Vagina (tissue), 2 donors: ENCODE measurements around the gene METTL8. TPM values are rescaled to one million over a fixed set of nuclear protein-coding genes. Genes with fewer than 3 reads are reported as not detected.
"Not testable (repeated sequence)": the region's sequence is repeated elsewhere in the genome, so short reads cannot be mapped to it uniquely, and the experiment has no call there.

Source experiments
- DNase-seq, 2 donors: peaks; one replicate each; pipeline ENCODE4 v3.0.0-alpha.2; 2017; ENCODE audit errors: extremely low spot score in 2 of 2
- H3K27ac ChIP-seq: fragments of 200-600 bp; sonication (generic); one replicate; pipeline ENCODE4 v1.5.1; 2019
- H3K27me3 ChIP-seq: fragments of 200-600 bp; sonication (generic); one replicate; pipeline ENCODE4 v1.5.1; 2019
- H3K36me3 ChIP-seq, 2 donors: fragments of 200-600 bp; sonication (generic); one replicate each; pipeline ENCODE4 v1.5.1; 2017 to 2019
- H3K4me1 ChIP-seq: fragments of 200-600 bp; sonication (generic); one replicate; pipeline ENCODE4 v1.5.1; 2019
- H3K4me3 ChIP-seq, 2 donors: fragments of 200-600 bp; sonication (generic); 1 replicate in 1 of 2; 2 replicates in 1 of 2; pipeline ENCODE4 v1.5.1; 2016 to 2019
- H3K9me3 ChIP-seq: fragments of 200-600 bp; sonication (generic); one replicate; pipeline ENCODE4 v1.5.1; 2019
- POLR2A ChIP-seq, 2 donors: fragments of 450-650 bp; IDR thresholded peaks; one replicate each; pipeline ENCODE4 v1.6.1; 2017; ENCODE audit warnings: antibody characterized with exemption in 2 of 2, mild to moderate bottlenecking in 2 of 2, moderate library complexity in 2 of 2
- POLR2AphosphoS5 ChIP-seq, 2 donors: sonication (generic); formaldehyde crosslinking; IDR thresholded peaks; one replicate each; pipeline ENCODE4 v1.9.0; 2017; ENCODE audit warnings: antibody characterized with exemption in 2 of 2, mild to moderate bottlenecking in 2 of 2, low read depth in 1 of 2; ENCODE audit not compliant: insufficient read depth in 1 of 2
- intact Hi-C: fragments of 100-400 bp; cut with DNase I; formaldehyde crosslinking; loops from one replicate; pipeline ENCODE4 v1.15.1; 2023
- total RNA-seq: library from RNA; depleted of rRNA; stranded (reverse); fragments of >200 nt; gene quantifications from one replicate; pipeline ENCODE4 v1.2.3, GENCODE V29; 2016
- TF ChIP-seq, protein P1 (sequence below), 3 experiments: fragments of 450-650 bp in 2 of 3; fragments of 200-600 bp in 1 of 3; sonication (generic) in 1 of 3; IDR thresholded peaks; one replicate each; pipeline ENCODE4 v1.5.1; 2017 to 2019; ENCODE audit warnings: antibody characterized with exemption in 3 of 3, mild to moderate bottlenecking in 2 of 3, moderate library complexity in 2 of 3

METTL8 gene
- total RNA-seq, 1 donor from 2014 or later = 27.7 TPM

DNA sequence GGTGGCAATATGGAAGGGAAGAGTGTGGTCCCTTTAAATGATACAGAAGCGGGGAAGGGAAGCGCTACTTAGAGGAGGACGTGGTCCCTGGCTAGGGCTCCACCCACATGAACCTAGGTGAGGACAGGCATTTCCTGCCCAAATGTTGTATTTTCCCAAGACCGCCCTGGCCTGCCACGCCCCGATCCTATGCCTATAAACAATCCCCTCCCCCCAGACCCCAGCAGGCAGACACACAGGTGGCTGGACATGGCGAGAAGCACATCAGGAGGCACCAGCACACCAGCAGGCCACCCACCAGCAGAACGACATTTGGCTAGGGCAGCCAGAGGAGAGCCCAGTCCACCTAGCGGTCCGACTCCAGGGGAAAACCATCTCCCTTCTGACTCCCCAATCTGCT, 47.2 kb downstream of the METTL8 start:
- Histone ChIP-seq H3K27me3 (no peaks in the 10 kb centered on the region), H3K27ac (no peak overlapping the region), H3K9me3 (no peaks in the 10 kb centered on the region), H3K4me3 (no peak overlapping the region), H3K4me1 (no peaks in the 10 kb centered on the region), H3K36me3 (no peaks in the 10 kb centered on the region)
- no peak for TF ChIP-seq POLR2AphosphoS5 (IDR thresholded peaks at IDR 0.05; ENCODE audit: insufficient read depth in 1 of 2, low read depth in 1 of 2)
- TF ChIP-seq, protein P1, sequence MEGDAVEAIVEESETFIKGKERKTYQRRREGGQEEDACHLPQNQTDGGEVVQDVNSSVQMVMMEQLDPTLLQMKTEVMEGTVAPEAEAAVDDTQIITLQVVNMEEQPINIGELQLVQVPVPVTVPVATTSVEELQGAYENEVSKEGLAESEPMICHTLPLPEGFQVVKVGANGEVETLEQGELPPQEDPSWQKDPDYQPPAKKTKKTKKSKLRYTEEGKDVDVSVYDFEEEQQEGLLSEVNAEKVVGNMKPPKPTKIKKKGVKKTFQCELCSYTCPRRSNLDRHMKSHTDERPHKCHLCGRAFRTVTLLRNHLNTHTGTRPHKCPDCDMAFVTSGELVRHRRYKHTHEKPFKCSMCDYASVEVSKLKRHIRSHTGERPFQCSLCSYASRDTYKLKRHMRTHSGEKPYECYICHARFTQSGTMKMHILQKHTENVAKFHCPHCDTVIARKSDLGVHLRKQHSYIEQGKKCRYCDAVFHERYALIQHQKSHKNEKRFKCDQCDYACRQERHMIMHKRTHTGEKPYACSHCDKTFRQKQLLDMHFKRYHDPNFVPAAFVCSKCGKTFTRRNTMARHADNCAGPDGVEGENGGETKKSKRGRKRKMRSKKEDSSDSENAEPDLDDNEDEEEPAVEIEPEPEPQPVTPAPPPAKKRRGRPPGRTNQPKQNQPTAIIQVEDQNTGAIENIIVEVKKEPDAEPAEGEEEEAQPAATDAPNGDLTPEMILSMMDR (IDR thresholded peaks at IDR 0.05) = no peak
- TF ChIP-seq POLR2A (IDR thresholded peaks at IDR 0.05) = no peak
- intact Hi-C loops = no loop called here
- no peak for DNase-seq

DNA sequence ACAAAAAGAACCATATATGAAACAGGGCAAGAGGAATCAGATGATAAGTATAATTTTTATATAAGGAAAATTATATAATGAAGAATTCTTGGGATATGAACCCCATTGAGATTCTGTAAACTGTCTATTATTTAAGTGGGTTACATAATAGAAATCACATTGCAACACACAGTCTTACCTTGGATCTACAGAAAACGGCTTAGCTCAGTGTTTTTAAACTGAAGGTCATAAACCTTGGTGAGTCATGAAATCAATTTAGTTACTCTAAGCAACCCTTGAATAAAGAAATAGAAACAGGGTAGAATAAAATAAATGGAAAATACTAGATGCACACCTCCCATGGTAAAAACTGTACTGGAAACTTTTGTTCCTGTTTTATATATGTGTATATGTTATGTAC, 50.7 kb downstream of the METTL8 start:
- intact Hi-C loops = no loop called here
- Histone ChIP-seq H3K4me3 (no peak overlapping the region), H3K4me1 (no peaks in the 10 kb centered on the region), H3K9me3 (no peaks in the 10 kb centered on the region), H3K36me3 (no peaks in the 10 kb centered on the region), H3K27ac (no peak overlapping the region), H3K27me3 (no peaks in the 10 kb centered on the region)
- TF ChIP-seq POLR2AphosphoS5 (IDR thresholded peaks at IDR 0.05; ENCODE audit: insufficient read depth in 1 of 2, low read depth in 1 of 2) = peak in 1 of 2 donors; percentile 31
- TF ChIP-seq, protein P1 (IDR thresholded peaks at IDR 0.05) = no peak
- DNase-seq = no peak

DNA sequence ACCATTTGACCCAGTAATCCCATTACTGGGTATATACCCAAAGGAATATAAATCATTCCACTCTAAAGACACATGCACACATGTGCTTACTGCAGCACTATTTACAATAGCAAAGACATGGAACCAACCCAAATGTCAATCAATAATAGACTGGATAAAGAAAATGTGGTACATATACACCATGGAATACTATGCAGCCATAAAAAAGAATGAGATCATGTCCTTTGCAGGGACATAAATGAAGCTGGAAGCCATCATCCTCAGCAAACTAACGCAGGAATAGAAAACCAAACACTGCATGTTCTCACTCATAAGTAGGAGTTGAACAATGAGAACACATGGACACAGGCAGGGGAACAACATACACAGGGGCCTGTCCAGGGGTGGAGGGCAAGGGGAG, 51.6 kb downstream of the METTL8 start:
- H3K36me3 ChIP-seq, intact Hi-C loops: not testable (repeated sequence)

DNA sequence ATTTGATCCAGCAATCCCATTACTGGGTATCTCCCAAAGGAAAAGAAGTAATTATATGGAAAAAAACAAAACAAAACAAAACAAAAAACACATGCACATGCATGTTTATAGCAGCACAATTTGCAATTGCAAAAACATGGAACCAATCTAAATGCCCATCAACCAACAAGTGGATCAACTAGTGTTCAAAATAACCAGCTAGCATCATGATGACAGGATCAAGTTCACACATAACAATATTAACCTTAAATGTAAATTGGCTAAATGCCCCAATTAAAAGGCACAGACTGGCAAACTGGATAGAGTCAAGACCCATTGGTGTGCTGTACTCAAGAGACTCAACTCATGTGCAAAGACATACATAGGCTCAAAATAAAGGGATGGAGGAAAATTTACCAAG, 55.9 kb downstream of the METTL8 start:
- H3K36me3 ChIP-seq, DNase-seq, H3K27ac ChIP-seq, H3K4me3 ChIP-seq, H3K9me3 ChIP-seq, intact Hi-C loops, H3K27me3 ChIP-seq, H3K4me1 ChIP-seq: not testable (repeated sequence)

More for the DNA sequence above, 51.6 kb downstream of the METTL8 start:
- H3K4me1 ChIP-seq, H3K27ac ChIP-seq, H3K4me3 ChIP-seq, DNase-seq, H3K27me3 ChIP-seq, H3K9me3 ChIP-seq: not testable (repeated sequence)

DNA sequence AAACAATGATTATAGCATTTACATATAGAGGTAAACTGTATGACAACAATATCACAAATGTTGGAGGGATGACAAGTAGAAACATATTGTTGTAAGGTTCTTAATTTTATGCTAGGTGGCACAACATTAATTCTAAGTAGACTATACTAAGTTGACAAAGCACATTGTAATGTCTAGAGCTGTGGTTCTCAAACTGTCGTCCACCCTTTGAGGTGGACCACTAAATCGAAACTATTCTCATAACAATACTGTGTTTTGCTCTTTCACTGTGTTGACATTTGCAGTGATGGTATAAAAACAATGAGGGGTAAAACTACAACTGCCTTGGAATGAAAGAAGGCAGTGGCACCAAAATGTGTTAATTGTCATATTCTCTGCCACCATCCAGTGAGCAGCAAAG, 66.1 kb downstream of the METTL8 start:
- Histone ChIP-seq H3K27ac (no peak overlapping the region), H3K4me1 (no peaks in the 10 kb centered on the region), H3K36me3 (no peaks in the 10 kb centered on the region), H3K9me3 (no peaks in the 10 kb centered on the region), H3K27me3 (no peaks in the 10 kb centered on the region), H3K4me3 (no peak overlapping the region)
- intact Hi-C loops = no loop called here
- no peak for DNase-seq
- TF ChIP-seq, protein P1 (IDR thresholded peaks at IDR 0.05) = no peak
- TF ChIP-seq POLR2AphosphoS5 (IDR thresholded peaks at IDR 0.05; ENCODE audit: insufficient read depth in 1 of 2, low read depth in 1 of 2) (no peak), POLR2A (IDR thresholded peaks at IDR 0.05) (no peak)

DNA sequence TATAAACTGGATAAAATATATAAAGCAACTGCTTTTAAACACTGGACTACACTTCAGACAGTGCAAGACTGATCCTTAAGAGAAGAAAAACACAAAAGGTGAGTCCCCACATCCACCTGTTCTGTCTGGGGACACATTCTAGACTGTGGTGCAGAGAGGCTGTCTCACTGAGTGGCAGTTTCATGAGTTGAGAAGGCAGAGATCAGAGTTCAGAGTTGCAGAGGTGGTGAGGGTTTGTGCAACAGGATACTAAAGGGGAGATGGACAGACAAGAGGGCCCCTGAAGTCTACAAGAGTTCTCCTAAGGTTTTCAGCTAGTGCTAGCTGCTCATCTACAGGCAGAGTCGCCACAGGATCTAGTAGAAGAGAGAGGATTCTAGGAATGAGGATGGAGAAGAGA, 68.0 kb downstream of the METTL8 start:
- no peak for DNase-seq
- intact Hi-C loops = no loop called here
- Histone ChIP-seq H3K4me3 (no peak overlapping the region), H3K27me3 (no peaks in the 10 kb centered on the region), H3K27ac (no peak overlapping the region), H3K9me3 (no peaks in the 10 kb centered on the region), H3K36me3 (no peaks in the 10 kb centered on the region), H3K4me1 (no peaks in the 10 kb centered on the region)
- TF ChIP-seq POLR2AphosphoS5 (IDR thresholded peaks at IDR 0.05; ENCODE audit: insufficient read depth in 1 of 2, low read depth in 1 of 2) (no peak), POLR2A (IDR thresholded peaks at IDR 0.05) (no peak)
- TF ChIP-seq, protein P1 (IDR thresholded peaks at IDR 0.05) = no peak
